ENCODE results near the gene TRPT1. TPM values are rescaled to one million over a fixed set of nuclear protein-coding genes. Genes with fewer than 3 reads are reported as not detected.
A peak's percentile ranks its signal among the peaks of the same experiment; 100 is the strongest.

Gene TRPT1
- total RNA-seq, 1 donor from 2014 or later: 27.7 TPM

DNA sequence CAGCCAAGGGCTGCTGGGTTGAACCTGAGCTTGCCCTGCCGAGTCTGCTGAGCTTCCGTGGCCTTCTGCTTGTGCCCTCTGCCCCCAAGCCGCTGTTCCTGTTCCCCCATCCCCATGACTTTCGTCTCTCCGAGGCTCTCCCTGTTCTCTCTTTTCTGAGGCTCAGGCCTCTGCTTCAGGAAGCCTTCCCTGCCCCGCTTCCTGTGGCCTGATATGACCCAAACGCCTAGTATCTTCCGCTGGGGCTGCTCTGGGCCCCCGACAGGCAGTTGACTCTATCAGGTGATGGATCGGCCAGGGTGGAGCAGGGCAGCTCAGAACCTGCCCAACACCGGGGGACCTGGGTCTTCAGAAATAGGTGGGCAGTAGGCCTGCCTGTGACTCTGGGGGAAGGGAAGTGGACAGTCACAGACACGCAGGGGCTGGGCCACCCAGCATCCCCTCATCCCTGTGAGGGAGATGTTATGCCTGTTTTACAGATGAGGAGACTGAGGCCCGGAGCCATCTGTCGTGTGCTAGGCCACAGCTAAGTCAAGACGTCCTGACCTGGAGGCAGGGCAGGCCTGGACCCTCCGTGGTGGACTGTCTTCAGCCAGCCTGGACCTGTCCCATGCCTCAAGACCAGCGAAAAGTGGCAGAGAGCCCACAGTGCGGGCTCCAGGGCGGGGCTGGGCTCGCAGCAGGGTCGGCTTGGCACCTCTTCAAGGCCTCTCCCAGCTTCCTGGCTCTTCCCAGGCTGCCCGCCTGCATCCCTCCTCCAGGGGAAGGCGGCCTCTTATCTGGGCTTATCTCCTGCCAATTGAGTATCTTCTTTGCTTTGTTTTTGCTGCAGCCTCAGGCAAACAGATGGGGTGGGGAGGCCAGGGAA lies 42.3 kb upstream of the TRPT1 start:
- Histone ChIP-seq H3K36me3 (peaks cover 0 to 29% of the 10 kb centered on the region in 2 donors), H3K27me3 (no peaks in the 10 kb centered on the region), H3K9me3 (no peaks in the 10 kb centered on the region), H3K4me1 (peaks cover 33% of the 10 kb centered on the region), H3K4me3 (peak overlapping the region; percentile 87 to 92), H3K27ac (peak overlapping the region; percentile 98)
- intact Hi-C loops (cut with DNase I): no loop called here
- DNase-seq (ENCODE audit: extremely low spot score in 2 of 2): no peak
- TF ChIP-seq POLR2A (IDR thresholded peaks at IDR 0.05) (no peak), POLR2AphosphoS5 (IDR thresholded peaks at IDR 0.05; ENCODE audit: insufficient read depth in 1 of 2, low read depth in 1 of 2) (no peak), CTCF (IDR thresholded peaks at IDR 0.05) (no peak)

- intact Hi-C loops (cut with DNase I): no loop called here
- peaks cover 31% of the 10 kb centered on the region for H3K4me1 ChIP-seq
- no peak overlapping the region for H3K4me3 ChIP-seq
- no peak for DNase-seq (ENCODE audit: extremely low spot score in 2 of 2)
- H3K27ac ChIP-seq: peak overlapping the region; percentile 98
- H3K36me3 ChIP-seq: peaks cover 0 to 38% of the 10 kb centered on the region in 2 donors
- TF ChIP-seq POLR2AphosphoS5 (IDR thresholded peaks at IDR 0.05; ENCODE audit: insufficient read depth in 1 of 2, low read depth in 1 of 2): no peak
- TF ChIP-seq CTCF (IDR thresholded peaks at IDR 0.05): no peak
- no peak for TF ChIP-seq POLR2A (IDR thresholded peaks at IDR 0.05)
- no peaks in the 10 kb centered on the region for H3K9me3 ChIP-seq
- H3K27me3 ChIP-seq: no peaks in the 10 kb centered on the region
Measured at GRCh38 chr11:64267207-64267945, 41.4 kb upstream of the TRPT1 start.

DNA sequence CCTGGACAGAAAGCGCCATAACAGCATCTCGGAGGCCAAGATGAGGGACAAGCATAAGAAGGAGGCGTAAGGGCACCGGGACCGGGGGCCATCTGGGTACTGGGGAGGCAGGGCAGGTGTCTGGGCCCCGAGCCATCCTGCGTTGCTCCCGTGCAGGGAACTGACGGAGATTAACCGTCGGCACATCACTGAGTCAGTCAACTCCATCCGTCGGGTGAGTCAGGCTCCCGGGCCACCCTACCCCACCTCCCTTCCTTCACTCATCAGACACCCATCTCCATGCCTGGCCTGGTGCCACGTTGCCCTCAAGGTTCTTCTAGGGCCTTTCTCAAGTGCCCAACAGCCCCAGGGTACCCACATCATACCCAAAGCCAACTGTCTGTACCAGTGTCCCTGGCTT lies 40.4 kb upstream of the TRPT1 start:
- intact Hi-C loops (cut with DNase I): no loop called here
- Histone ChIP-seq H3K36me3 (peaks cover 0 to 46% of the 10 kb centered on the region in 2 donors), H3K9me3 (no peaks in the 10 kb centered on the region), H3K27me3 (no peaks in the 10 kb centered on the region), H3K4me3 (no peak overlapping the region), H3K27ac (no peak overlapping the region), H3K4me1 (peaks cover 21% of the 10 kb centered on the region)
- DNase-seq (ENCODE audit: extremely low spot score in 2 of 2): no peak
- TF ChIP-seq POLR2A (IDR thresholded peaks at IDR 0.05): no peak
- TF ChIP-seq CTCF (IDR thresholded peaks at IDR 0.05): no peak
- TF ChIP-seq POLR2AphosphoS5 (IDR thresholded peaks at IDR 0.05; ENCODE audit: insufficient read depth in 1 of 2, low read depth in 1 of 2): no peak

DNA sequence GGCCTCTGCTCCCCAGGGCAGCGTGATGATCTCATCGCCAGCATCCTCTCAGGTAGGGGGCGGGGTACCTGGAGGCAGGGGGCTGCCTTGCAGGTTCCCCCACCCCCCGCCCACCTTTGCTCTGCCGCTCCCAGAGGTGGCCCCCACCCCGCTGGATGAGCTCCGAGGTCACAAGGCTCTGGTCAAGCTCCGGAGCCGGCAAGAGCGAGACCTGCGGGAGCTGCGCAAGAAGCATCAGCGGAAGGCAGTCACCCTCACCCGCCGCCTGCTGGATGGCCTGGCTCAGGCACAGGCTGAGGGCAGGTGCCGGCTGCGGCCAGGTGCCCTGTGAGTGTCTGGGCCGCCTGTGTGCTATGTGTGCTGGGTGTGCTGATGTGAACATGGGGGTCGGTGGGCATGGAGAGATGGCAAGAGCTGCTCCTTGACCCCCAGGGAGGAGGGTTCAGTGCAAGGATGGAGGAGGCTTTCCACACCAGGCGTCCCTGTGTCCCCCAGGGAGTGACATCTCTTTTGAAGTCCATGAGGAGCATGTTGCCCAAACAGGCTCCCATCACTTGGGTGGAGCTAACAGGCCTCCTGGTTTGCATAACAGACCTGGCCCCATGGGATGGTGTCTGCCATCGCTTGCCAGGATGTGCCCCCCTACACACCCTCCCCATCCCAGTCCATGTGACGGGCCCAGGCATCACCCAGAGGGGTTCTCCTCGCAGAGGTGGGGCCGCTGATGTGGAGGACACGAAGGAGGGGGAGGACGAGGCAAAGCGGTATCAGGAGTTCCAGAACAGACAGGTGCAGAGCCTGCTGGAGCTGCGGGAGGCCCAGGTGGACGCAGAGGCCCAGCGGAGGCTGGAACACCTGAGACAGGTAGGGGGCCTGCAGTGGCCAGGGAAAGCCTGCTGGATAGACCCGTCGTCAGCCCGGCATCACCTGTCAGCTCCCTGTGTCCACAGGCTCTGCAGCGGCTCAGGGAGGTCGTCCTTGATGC lies 39.5 kb upstream of the TRPT1 start:
- no peak for TF ChIP-seq POLR2AphosphoS5 (IDR thresholded peaks at IDR 0.05; ENCODE audit: insufficient read depth in 1 of 2, low read depth in 1 of 2)
- no peak for TF ChIP-seq CTCF (IDR thresholded peaks at IDR 0.05)
- TF ChIP-seq POLR2A (IDR thresholded peaks at IDR 0.05): no peak
- no peaks in the 10 kb centered on the region for H3K27me3 ChIP-seq

More for the DNA sequence above, 39.5 kb upstream of the TRPT1 start:
- no peak for DNase-seq (ENCODE audit: extremely low spot score in 2 of 2)
- no peaks in the 10 kb centered on the region for H3K9me3 ChIP-seq
- intact Hi-C loops (cut with DNase I): no loop called here
- no peak overlapping the region for H3K4me3 ChIP-seq
- H3K36me3 ChIP-seq: peaks cover 0 to 53% of the 10 kb centered on the region in 2 donors
- peaks cover 21% of the 10 kb centered on the region for H3K4me1 ChIP-seq
- no peak overlapping the region for H3K27ac ChIP-seq
